Mesodermal cell (in vitro differentiated cells): ENCODE results near the gene FRS2.

Experiments used
- H3K27ac ChIP-seq: 2 replicates; pipeline ENCODE4 v1.7.0; 2013; ENCODE audit warnings: mild to moderate bottlenecking, low read depth, low read length, moderate library complexity; ENCODE audit not compliant: severe bottlenecking
- H3K36me3 ChIP-seq: 2 replicates; pipeline ENCODE4 v1.7.1; 2013; ENCODE audit warnings: mild to moderate bottlenecking, low read length, moderate library complexity; ENCODE audit not compliant: control insufficient read depth, insufficient read depth
- H3K4me1 ChIP-seq: one replicate; pipeline ENCODE4 v1.7.1; 2013; ENCODE audit warnings: mild to moderate bottlenecking, low read length; ENCODE audit not compliant: insufficient read depth, control insufficient read depth, poor library complexity, severe bottlenecking
- H3K4me3 ChIP-seq: 2 replicates; pipeline ENCODE4 v1.7.0; 2013; ENCODE audit warnings: low read length, control low read depth, mild to moderate bottlenecking; ENCODE audit not compliant: insufficient read depth, poor library complexity, severe bottlenecking; ENCODE audit errors: extremely low read depth
- H3K9me3 ChIP-seq: 2 replicates; pipeline ENCODE4 v1.7.1; 2013; ENCODE audit warnings: mild to moderate bottlenecking, low read length, moderate library complexity; ENCODE audit not compliant: control insufficient read depth
- WGBS, 2 experiments: methylation state at CpG; one replicate each; pipeline ENCODE4 v1.1.5; 2013; ENCODE audit warnings: missing lambda C conversion rate in 2 of 2; ENCODE audit not compliant: insufficient coverage in 2 of 2; 5-methylcytosine and 5-hydroxymethylcytosine counted together

The FRS2 gene

GRCh38 chr12:69579029-69579428, 108.8 kb downstream of the FRS2 start:
- Histone ChIP-seq H3K4me1 (peaks cover 9% of the 10 kb centered on the region), H3K4me3 (no peak overlapping the region), H3K9me3 (no peaks in the 10 kb centered on the region), H3K36me3 (peaks cover 16% of the 10 kb centered on the region), H3K27ac (no peak overlapping the region)
- WGBS, 2 experiments = no CpG with 5 or more reads among the region's 4 CpGs

- no peak overlapping the region for H3K4me3 ChIP-seq
- H3K9me3 ChIP-seq = no peaks in the 10 kb centered on the region
- 86 to 100% methylated on average over 1 of the region's 1 CpG for whole genome bisulfite sequencing, 2 experiments
- H3K4me1 ChIP-seq = peaks cover 7% of the 10 kb centered on the region
- no peak overlapping the region for H3K27ac ChIP-seq
- H3K36me3 ChIP-seq = peaks cover 5% of the 10 kb centered on the region
These were observed 109.9 kb downstream of the FRS2 start for GRCh38 chr12:69580074-69580473.

- Histone ChIP-seq H3K27ac (no peak overlapping the region), H3K36me3 (peaks cover 22% of the 10 kb centered on the region), H3K4me1 (peaks cover 3% of the 10 kb centered on the region), H3K4me3 (no peak overlapping the region), H3K9me3 (no peaks in the 10 kb centered on the region)
These were observed 113.0 kb downstream of the FRS2 start for GRCh38 chr12:69583203-69583602.

- H3K4me3 ChIP-seq = peak within 1 kb of the TSS; percentile 94
- H3K4me1 ChIP-seq = peaks cover 3% of the 10 kb centered on the region
- H3K9me3 ChIP-seq = no peaks in the 10 kb centered on the region
- H3K36me3 ChIP-seq = peaks cover 44% of the 10 kb centered on the region
- peak within 1 kb of the TSS; percentile 99 for H3K27ac ChIP-seq
- WGBS, 2 experiments = 0 to 1% methylated on average over 46 to 58 of the region's 63 CpGs
These were observed 115.2 kb downstream of the FRS2 start, which contains the start of gene CCT2 for GRCh38 chr12:69585189-69586062. Gene CCT2, plus strand, starts transcription at chr12:69585459. Its CDS starts 63 bp downstream, at chr12:69585522.

GRCh38 chr12:69588527-69588926, 118.3 kb downstream of the FRS2 start:
- Histone ChIP-seq H3K9me3 (no peaks in the 10 kb centered on the region), H3K27ac (no peak overlapping the region), H3K36me3 (peaks cover 72% of the 10 kb centered on the region), H3K4me3 (no peak overlapping the region), H3K4me1 (peaks cover 3% of the 10 kb centered on the region)
- 89 to 100% methylated on average over 2 to 3 of the region's 4 CpGs for WGBS, 2 experiments

GRCh38 chr12:69589082-69589481, 118.9 kb downstream of the FRS2 start:
- Histone ChIP-seq H3K9me3 (no peaks in the 10 kb centered on the region), H3K4me1 (peaks cover 3% of the 10 kb centered on the region), H3K27ac (no peak overlapping the region), H3K36me3 (peaks cover 77% of the 10 kb centered on the region), H3K4me3 (no peak overlapping the region)
- 100% methylated on average over 1 of the region's 2 CpGs; no CpG with 5 or more reads in 1 of the 2 experiments for WGBS, 2 experiments

GRCh38 chr12:69595689-69596088, 125.5 kb downstream of the FRS2 start:
- WGBS, 2 experiments = 100% methylated on average over 1 of the region's 2 CpGs; no CpG with 5 or more reads in 1 of the 2 experiments
- no peaks in the 10 kb centered on the region for H3K4me1 ChIP-seq
- no peaks in the 10 kb centered on the region for H3K9me3 ChIP-seq
- H3K36me3 ChIP-seq = peaks cover 95% of the 10 kb centered on the region
- no peak overlapping the region for H3K4me3 ChIP-seq
- no peak overlapping the region for H3K27ac ChIP-seq

GRCh38 chr12:69598174-69598753, 128.1 kb downstream of the FRS2 start:
- Histone ChIP-seq H3K4me1 (no peaks in the 10 kb centered on the region), H3K36me3 (peaks cover 97% of the 10 kb centered on the region), H3K27ac (no peak overlapping the region), H3K4me3 (no peak overlapping the region), H3K9me3 (no peaks in the 10 kb centered on the region)
- no CpG with 5 or more reads among the region's 4 CpGs for WGBS, 2 experiments

GRCh38 chr12:69600804-69601203, 130.6 kb downstream of the FRS2 start:
- Histone ChIP-seq H3K27ac (no peak overlapping the region), H3K4me3 (no peak overlapping the region), H3K4me1 (no peaks in the 10 kb centered on the region), H3K36me3 (peaks cover 76% of the 10 kb centered on the region), H3K9me3 (no peaks in the 10 kb centered on the region)

- peaks cover 63% of the 10 kb centered on the region for H3K36me3 ChIP-seq
- no peak overlapping the region for H3K4me3 ChIP-seq
- H3K27ac ChIP-seq = no peak overlapping the region
- H3K9me3 ChIP-seq = no peaks in the 10 kb centered on the region
- WGBS, 2 experiments = 92 to 100% methylated on average over 3 to 4 of the region's 6 CpGs
- no peaks in the 10 kb centered on the region for H3K4me1 ChIP-seq
These were observed 131.9 kb downstream of the FRS2 start for GRCh38 chr12:69601962-69602685.
